ENCODE measurements around the gene CTAG2.
"Not testable (repeated sequence)": the region's sequence is repeated elsewhere in the genome, so short reads cannot be mapped to it uniquely, and the experiment has no call there.

Gene CTAG2

GRCh38 chrX:154693394-154693793 lies 40.0 kb upstream of the CTAG2 start:
- no peak overlapping the region for H3K4me3 ChIP-seq (ENCODE audit: insufficient read depth in 1 of 2, low read depth in 1 of 2, low read length in 2 of 2)
- H3K4me1 ChIP-seq (ENCODE audit: control insufficient read depth, insufficient read depth, low read depth, low read length), result no peaks in the 10 kb centered on the region
- no peak overlapping the region for H3K9ac ChIP-seq (ENCODE audit: low read length)
- no peaks in the 10 kb centered on the region for H3K36me3 ChIP-seq (ENCODE audit: control insufficient read depth in 1 of 2, insufficient read depth in 2 of 2, low read depth in 1 of 2, low read length in 2 of 2)
- H3K23ac ChIP-seq (ENCODE audit: low read length in 2 of 2), result no peak overlapping the region
- H3K4me2 ChIP-seq (ENCODE audit: low read length, poor library complexity, severe bottlenecking), result no peak overlapping the region
- peaks cover 7% of the 10 kb centered on the region for H3K9me3 ChIP-seq (ENCODE audit: control insufficient read depth, low read length)
- peaks cover 0 to 3% of the 10 kb centered on the region in 2 experiments for H3K27me3 ChIP-seq (ENCODE audit: control insufficient read depth in 1 of 2, insufficient read depth in 1 of 2, low read length in 2 of 2)
- no peak overlapping the region for H2BK15ac ChIP-seq (ENCODE audit: low read depth, poor library complexity, severe bottlenecking)
- no peaks in the 10 kb centered on the region for H3K79me1 ChIP-seq (replicated peaks; ENCODE audit: low read length, poor library complexity, severe bottlenecking)
- no peak overlapping the region for H2BK12ac ChIP-seq (ENCODE audit: low read length in 2 of 2)
- no peak overlapping the region for H3K27ac ChIP-seq (ENCODE audit: low read length, poor library complexity, severe bottlenecking)
- H3K4ac ChIP-seq (ENCODE audit: low read depth in 1 of 2, low read length in 2 of 2), result no peak overlapping the region
- no peak overlapping the region for H3K14ac ChIP-seq (ENCODE audit: low read length in 2 of 2)
- WGBS, result 100% methylated on average over 1 of the region's 3 CpGs
- no peak overlapping the region for H3K18ac ChIP-seq (ENCODE audit: low read depth in 1 of 2, low read length in 2 of 2)
- no peak overlapping the region for H4K8ac ChIP-seq (ENCODE audit: low read length)
- DNase-seq, result no peak
- H2AFZ ChIP-seq (ENCODE audit: low read depth, low read length), result no peak overlapping the region
- H2BK120ac ChIP-seq (ENCODE audit: low read depth, low read length), result no peak overlapping the region
- no peak overlapping the region for H2AK5ac ChIP-seq (ENCODE audit: low read length, severe bottlenecking)
- H2BK5ac ChIP-seq (ENCODE audit: low read depth, low read length, poor library complexity, severe bottlenecking), result no peak overlapping the region
- H4K91ac ChIP-seq (ENCODE audit: low read length), result no peak overlapping the region

DNA sequence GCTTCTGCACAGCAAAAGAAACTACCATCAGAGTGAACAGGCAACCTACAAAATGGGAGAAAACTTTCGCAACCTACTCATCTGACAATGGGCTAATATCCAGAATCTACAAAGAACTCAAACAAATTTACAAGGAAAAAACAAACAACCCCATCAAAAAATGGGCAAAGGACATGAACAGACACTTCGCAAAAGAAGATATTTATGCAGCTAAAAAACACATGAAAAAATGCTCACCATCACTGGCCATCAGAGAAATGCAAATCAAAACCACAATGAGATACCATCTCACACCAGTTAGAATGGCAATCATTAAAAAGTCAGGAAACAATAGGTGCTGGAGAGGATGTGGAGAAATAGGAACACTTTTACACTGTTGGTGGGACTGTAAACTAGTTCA lies 37.1 kb upstream of the CTAG2 start:
- H3K27ac ChIP-seq (ENCODE audit: low read length, poor library complexity, severe bottlenecking); H2BK120ac ChIP-seq (ENCODE audit: low read depth, low read length); H4K8ac ChIP-seq (ENCODE audit: low read length); DNase-seq; H3K4me1 ChIP-seq (ENCODE audit: control insufficient read depth, insufficient read depth, low read depth, low read length); H3K18ac ChIP-seq (ENCODE audit: low read depth in 1 of 2, low read length in 2 of 2); H3K23ac ChIP-seq (ENCODE audit: low read length in 2 of 2); H3K9me3 ChIP-seq (ENCODE audit: control insufficient read depth, low read length); H2BK15ac ChIP-seq (ENCODE audit: low read depth, poor library complexity, severe bottlenecking); H3K79me1 ChIP-seq (replicated peaks; ENCODE audit: low read length, poor library complexity, severe bottlenecking); H3K27me3 ChIP-seq (ENCODE audit: control insufficient read depth in 1 of 2, insufficient read depth in 1 of 2, low read length in 2 of 2); H3K4ac ChIP-seq (ENCODE audit: low read depth in 1 of 2, low read length in 2 of 2); H4K91ac ChIP-seq (ENCODE audit: low read length); H2BK5ac ChIP-seq (ENCODE audit: low read depth, low read length, poor library complexity, severe bottlenecking); H3K4me3 ChIP-seq (ENCODE audit: insufficient read depth in 1 of 2, low read depth in 1 of 2, low read length in 2 of 2); H3K14ac ChIP-seq (ENCODE audit: low read length in 2 of 2); H2AFZ ChIP-seq (ENCODE audit: low read depth, low read length); H2AK5ac ChIP-seq (ENCODE audit: low read length, severe bottlenecking); H2BK12ac ChIP-seq (ENCODE audit: low read length in 2 of 2); H3K36me3 ChIP-seq (ENCODE audit: control insufficient read depth in 1 of 2, insufficient read depth in 2 of 2, low read depth in 1 of 2, low read length in 2 of 2); H3K9ac ChIP-seq (ENCODE audit: low read length); H3K4me2 ChIP-seq (ENCODE audit: low read length, poor library complexity, severe bottlenecking): not testable (repeated sequence)
- WGBS, result 100% methylated on average over 1 of the region's 2 CpGs

GRCh38 chrX:154672084-154672483 lies 18.7 kb upstream of the CTAG2 start:
- not testable (repeated sequence) for H3K36me3 ChIP-seq (ENCODE audit: control insufficient read depth in 1 of 2, insufficient read depth in 2 of 2, low read depth in 1 of 2, low read length in 2 of 2); H2BK5ac ChIP-seq (ENCODE audit: low read depth, low read length, poor library complexity, severe bottlenecking); H4K91ac ChIP-seq (ENCODE audit: low read length); H2BK12ac ChIP-seq (ENCODE audit: low read length in 2 of 2); H3K9ac ChIP-seq (ENCODE audit: low read length); H3K4me1 ChIP-seq (ENCODE audit: control insufficient read depth, insufficient read depth, low read depth, low read length); H3K79me1 ChIP-seq (replicated peaks; ENCODE audit: low read length, poor library complexity, severe bottlenecking); H2BK120ac ChIP-seq (ENCODE audit: low read depth, low read length); H2AFZ ChIP-seq (ENCODE audit: low read depth, low read length); H4K8ac ChIP-seq (ENCODE audit: low read length); H3K14ac ChIP-seq (ENCODE audit: low read length in 2 of 2); H3K23ac ChIP-seq (ENCODE audit: low read length in 2 of 2); H3K4me2 ChIP-seq (ENCODE audit: low read length, poor library complexity, severe bottlenecking); DNase-seq; H3K18ac ChIP-seq (ENCODE audit: low read depth in 1 of 2, low read length in 2 of 2); H2BK15ac ChIP-seq (ENCODE audit: low read depth, poor library complexity, severe bottlenecking); H3K4me3 ChIP-seq (ENCODE audit: insufficient read depth in 1 of 2, low read depth in 1 of 2, low read length in 2 of 2); H3K27ac ChIP-seq (ENCODE audit: low read length, poor library complexity, severe bottlenecking); H2AK5ac ChIP-seq (ENCODE audit: low read length, severe bottlenecking); H3K4ac ChIP-seq (ENCODE audit: low read depth in 1 of 2, low read length in 2 of 2)
- Histone ChIP-seq H3K27me3 (ENCODE audit: control insufficient read depth in 1 of 2, insufficient read depth in 1 of 2, low read length in 2 of 2) (peaks cover 0 to 24% of the 10 kb centered on the region in 2 experiments), H3K9me3 (ENCODE audit: control insufficient read depth, low read length) (peaks cover 21% of the 10 kb centered on the region)

- not testable (repeated sequence) for H3K4ac ChIP-seq (ENCODE audit: low read depth in 1 of 2, low read length in 2 of 2)
- WGBS, result 71% methylated on average over 5 of the region's 8 CpGs
Measured at GRCh38 chrX:154670848-154671247, 17.5 kb upstream of the CTAG2 start.

More at GRCh38 chrX:154670848-154671247, 17.5 kb upstream of the CTAG2 start:
- H2BK120ac ChIP-seq (ENCODE audit: low read depth, low read length); H3K4me2 ChIP-seq (ENCODE audit: low read length, poor library complexity, severe bottlenecking); H2BK5ac ChIP-seq (ENCODE audit: low read depth, low read length, poor library complexity, severe bottlenecking); H2BK15ac ChIP-seq (ENCODE audit: low read depth, poor library complexity, severe bottlenecking); DNase-seq; H3K23ac ChIP-seq (ENCODE audit: low read length in 2 of 2); H3K4me1 ChIP-seq (ENCODE audit: control insufficient read depth, insufficient read depth, low read depth, low read length); H3K4me3 ChIP-seq (ENCODE audit: insufficient read depth in 1 of 2, low read depth in 1 of 2, low read length in 2 of 2); H2BK12ac ChIP-seq (ENCODE audit: low read length in 2 of 2); H3K14ac ChIP-seq (ENCODE audit: low read length in 2 of 2); H4K8ac ChIP-seq (ENCODE audit: low read length); H3K36me3 ChIP-seq (ENCODE audit: control insufficient read depth in 1 of 2, insufficient read depth in 2 of 2, low read depth in 1 of 2, low read length in 2 of 2); H3K9ac ChIP-seq (ENCODE audit: low read length); H2AK5ac ChIP-seq (ENCODE audit: low read length, severe bottlenecking); H3K27ac ChIP-seq (ENCODE audit: low read length, poor library complexity, severe bottlenecking); H4K91ac ChIP-seq (ENCODE audit: low read length); H2AFZ ChIP-seq (ENCODE audit: low read depth, low read length); H3K18ac ChIP-seq (ENCODE audit: low read depth in 1 of 2, low read length in 2 of 2); H3K79me1 ChIP-seq (replicated peaks; ENCODE audit: low read length, poor library complexity, severe bottlenecking): not testable (repeated sequence)
- H3K27me3 ChIP-seq (ENCODE audit: control insufficient read depth in 1 of 2, insufficient read depth in 1 of 2, low read length in 2 of 2), result peaks cover 0 to 24% of the 10 kb centered on the region in 2 experiments
- peaks cover 21% of the 10 kb centered on the region for H3K9me3 ChIP-seq (ENCODE audit: control insufficient read depth, low read length)

Measured in mesenchymal stem cell (in vitro differentiated cells and primary cell).